HepG2 (cell line): ENCODE data around the gene GMPPB. TPM values are rescaled to one million over a fixed set of nuclear protein-coding genes. Genes with fewer than 3 reads are reported as not detected.
A peak's percentile ranks its signal among the peaks of the same experiment; 100 is the strongest.

Source experiments
- ARNTL ChIP-seq: sonication (generic); formaldehyde crosslinking; IDR thresholded peaks from 2 replicates; pipeline ENCODE4 v1.4.0; 2020; ENCODE audit warnings: mild to moderate bottlenecking, missing genetic modification reagents
- NFIC ChIP-seq: IDR thresholded peaks from 2 replicates; pipeline ENCODE4 v1.6.1; 2012; ENCODE audit warnings: mild to moderate bottlenecking, low read length, inconsistent platforms
- PLRG1 ChIP-seq: fragments of 450-650 bp; conservative IDR thresholded peaks from 2 replicates; pipeline ENCODE4 v1.6.1; 2016
- ZNF121 ChIP-seq: sonication (generic); formaldehyde crosslinking; IDR thresholded peaks from 2 replicates; pipeline ENCODE4 v1.5.0; 2020; ENCODE audit warnings: mild to moderate bottlenecking, missing genetic modification reagents
- ZNF180 ChIP-seq: sonication (generic); formaldehyde crosslinking; IDR thresholded peaks from 2 replicates; pipeline ENCODE4 v1.4.0; 2020; ENCODE audit warnings: low read depth, missing genetic modification reagents, borderline replicate concordance
- ZNF224 ChIP-seq: sonication (generic); formaldehyde crosslinking; IDR thresholded peaks from 2 replicates; pipeline ENCODE4 v1.5.0; 2020; ENCODE audit warnings: mild to moderate bottlenecking, missing genetic modification reagents
- ZNF343 ChIP-seq: sonication (generic); formaldehyde crosslinking; IDR thresholded peaks from 2 replicates; pipeline ENCODE4 v1.4.0; 2020; ENCODE audit warnings: mild to moderate bottlenecking, missing genetic modification reagents
- ZNF350 ChIP-seq: sonication (generic); formaldehyde crosslinking; IDR thresholded peaks from 2 replicates; pipeline ENCODE4 v1.4.0; 2020; ENCODE audit warnings: mild to moderate bottlenecking, low read depth, missing genetic modification reagents, borderline replicate concordance
- ZNF598 ChIP-seq: sonication (generic); formaldehyde crosslinking; IDR thresholded peaks from 2 replicates; pipeline ENCODE4 v1.5.1; 2020; ENCODE audit warnings: mild to moderate bottlenecking, missing genetic modification reagents, borderline replicate concordance
- polyA plus RNA-seq, 8 experiments: library from polyadenylated mRNA; depleted of rRNA in 3 of 8; stranded (reverse) in 7 of 8; unstranded in 1 of 8; fragments of >200 nt; fragmentation: Illumina TruSeq in 4 of 8; extraction: Trizol in 4 of 8; gene quantifications; 2 replicates each; pipeline versions ENCODE4 v1.2.1 to v1.2.3, GENCODE V29; 2011 to 2016; ENCODE audit warnings: low read depth in 4 of 8, missing spikeins in 1 of 8, mixed read lengths in 1 of 8; ENCODE audit not compliant: insufficient read depth in 1 of 8
- total RNA-seq, 5 experiments: library from RNA; depleted of rRNA; stranded (reverse); fragments of >200 nt; fragmentation: Illumina TruSeq; extraction: Trizol; gene quantifications; 2 replicates each; pipeline ENCODE4 v1.2.3, GENCODE V29; 2016; ENCODE audit warnings: low read depth in 1 of 5
- TF ChIP-seq, protein P1 (sequence below): IDR thresholded peaks from 2 replicates; pipeline ENCODE4 v1.6.1; 2016; ENCODE audit warnings: missing biosample characterization, missing genetic modification reagents, low read depth
- TF ChIP-seq, protein P2 (sequence below): sonication (generic); formaldehyde crosslinking; conservative IDR thresholded peaks from 2 replicates; pipeline ENCODE4 v1.8.0; 2022; ENCODE audit warnings: missing genetic modification reagents
- TF ChIP-seq, protein P3 (sequence below): sonication (generic); formaldehyde crosslinking; IDR thresholded peaks from 2 replicates; pipeline ENCODE4 v1.5.1; 2020; ENCODE audit warnings: missing genetic modification reagents, mild to moderate bottlenecking, borderline replicate concordance
- TF ChIP-seq, protein P4 (sequence below): sonication (generic); formaldehyde crosslinking; IDR thresholded peaks from 2 replicates; pipeline ENCODE4 v1.5.0; 2020; ENCODE audit warnings: mild to moderate bottlenecking, missing genetic modification reagents
- TF ChIP-seq, protein P5 (sequence below): sonication (generic); formaldehyde crosslinking; IDR thresholded peaks from 2 replicates; pipeline ENCODE4 v1.4.0; 2020; ENCODE audit warnings: missing genetic modification reagents, low read depth, mild to moderate bottlenecking, borderline replicate concordance

The GMPPB gene
- total and polyA plus RNA-seq, 2 of the 13 experiments (the other 11 are each of a cell fraction or from before 2014, with no cell fraction given): 6.5 to 23.1 TPM

DNA sequence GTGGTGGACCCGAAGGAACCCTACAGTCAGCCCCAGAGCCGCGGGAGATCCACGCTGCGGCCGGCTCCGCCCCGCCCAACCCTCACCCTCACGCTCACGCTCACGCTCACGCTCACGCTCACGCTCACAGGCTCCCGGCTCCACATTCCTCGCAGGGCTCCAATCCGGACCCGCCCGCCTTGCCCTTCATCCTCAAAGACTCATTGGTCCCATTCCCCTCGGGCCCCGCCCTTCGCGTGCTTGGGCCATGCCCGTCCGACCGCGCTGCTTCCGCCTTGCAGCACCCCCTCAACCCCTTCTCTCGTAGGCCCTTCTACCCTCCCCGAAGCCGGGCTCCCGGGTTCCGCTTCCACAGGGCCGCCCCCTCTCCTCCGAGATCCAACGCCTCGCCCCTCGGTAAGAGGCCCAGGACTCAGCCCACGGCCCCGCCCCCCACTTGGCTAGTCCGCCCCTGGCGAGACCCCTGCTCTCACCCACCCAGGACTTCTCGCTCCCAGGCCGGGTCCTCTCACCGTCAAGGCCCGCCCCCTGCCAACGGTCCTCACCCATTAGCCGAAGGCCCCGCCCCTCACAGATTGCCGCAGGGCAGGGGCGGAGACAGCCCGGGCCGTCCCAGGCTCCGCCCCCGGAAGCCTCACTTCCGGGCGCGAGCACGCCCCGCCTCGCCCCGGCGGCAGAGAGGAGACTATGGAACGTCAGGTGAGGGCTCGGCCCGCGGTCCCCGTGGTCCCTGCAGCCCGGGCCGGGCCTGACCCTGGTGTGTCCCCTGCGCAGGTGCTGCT is 49.8 kb downstream of the GMPPB start, which contains the start of gene APEH (continued):
- TF ChIP-seq ARNTL: 0 out of 2 replicates have a peak, but pooled peaks have one; percentile 19
- TF ChIP-seq PLRG1: no peak
- TF ChIP-seq, protein P1, sequence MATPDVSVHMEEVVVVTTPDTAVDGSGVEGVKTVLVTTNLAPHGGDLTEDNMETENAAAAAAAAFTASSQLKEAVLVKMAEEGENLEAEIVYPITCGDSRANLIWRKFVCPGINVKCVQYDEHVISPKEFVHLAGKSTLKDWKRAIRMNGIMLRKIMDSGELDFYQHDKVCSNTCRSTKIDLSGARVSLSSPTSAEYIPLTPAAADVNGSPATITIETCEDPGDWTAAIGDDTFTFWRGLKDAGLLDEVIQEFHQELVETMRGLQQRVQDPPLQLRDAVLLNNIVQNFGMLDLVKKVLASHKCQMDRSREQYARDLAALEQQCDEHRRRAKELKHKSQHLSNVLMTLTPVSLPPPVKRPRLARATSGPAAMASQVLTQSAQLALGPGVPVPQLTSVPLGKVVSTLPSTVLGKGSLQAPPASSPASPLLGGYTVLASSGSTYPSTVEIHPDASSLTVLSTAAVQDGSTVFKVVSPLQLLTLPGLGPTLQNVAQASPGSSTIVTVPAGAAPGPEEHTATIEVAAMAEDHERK (CRISPR knock-in tag): peak; percentile 79
- TF ChIP-seq, protein P2, sequence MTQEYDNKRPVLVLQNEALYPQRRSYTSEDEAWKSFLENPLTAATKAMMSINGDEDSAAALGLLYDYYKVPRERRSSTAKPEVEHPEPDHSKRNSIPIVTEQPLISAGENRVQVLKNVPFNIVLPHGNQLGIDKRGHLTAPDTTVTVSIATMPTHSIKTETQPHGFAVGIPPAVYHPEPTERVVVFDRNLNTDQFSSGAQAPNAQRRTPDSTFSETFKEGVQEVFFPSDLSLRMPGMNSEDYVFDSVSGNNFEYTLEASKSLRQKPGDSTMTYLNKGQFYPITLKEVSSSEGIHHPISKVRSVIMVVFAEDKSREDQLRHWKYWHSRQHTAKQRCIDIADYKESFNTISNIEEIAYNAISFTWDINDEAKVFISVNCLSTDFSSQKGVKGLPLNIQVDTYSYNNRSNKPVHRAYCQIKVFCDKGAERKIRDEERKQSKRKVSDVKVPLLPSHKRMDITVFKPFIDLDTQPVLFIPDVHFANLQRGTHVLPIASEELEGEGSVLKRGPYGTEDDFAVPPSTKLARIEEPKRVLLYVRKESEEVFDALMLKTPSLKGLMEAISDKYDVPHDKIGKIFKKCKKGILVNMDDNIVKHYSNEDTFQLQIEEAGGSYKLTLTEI (CRISPR knock-in tag): no peak
- TF ChIP-seq, protein P3, sequence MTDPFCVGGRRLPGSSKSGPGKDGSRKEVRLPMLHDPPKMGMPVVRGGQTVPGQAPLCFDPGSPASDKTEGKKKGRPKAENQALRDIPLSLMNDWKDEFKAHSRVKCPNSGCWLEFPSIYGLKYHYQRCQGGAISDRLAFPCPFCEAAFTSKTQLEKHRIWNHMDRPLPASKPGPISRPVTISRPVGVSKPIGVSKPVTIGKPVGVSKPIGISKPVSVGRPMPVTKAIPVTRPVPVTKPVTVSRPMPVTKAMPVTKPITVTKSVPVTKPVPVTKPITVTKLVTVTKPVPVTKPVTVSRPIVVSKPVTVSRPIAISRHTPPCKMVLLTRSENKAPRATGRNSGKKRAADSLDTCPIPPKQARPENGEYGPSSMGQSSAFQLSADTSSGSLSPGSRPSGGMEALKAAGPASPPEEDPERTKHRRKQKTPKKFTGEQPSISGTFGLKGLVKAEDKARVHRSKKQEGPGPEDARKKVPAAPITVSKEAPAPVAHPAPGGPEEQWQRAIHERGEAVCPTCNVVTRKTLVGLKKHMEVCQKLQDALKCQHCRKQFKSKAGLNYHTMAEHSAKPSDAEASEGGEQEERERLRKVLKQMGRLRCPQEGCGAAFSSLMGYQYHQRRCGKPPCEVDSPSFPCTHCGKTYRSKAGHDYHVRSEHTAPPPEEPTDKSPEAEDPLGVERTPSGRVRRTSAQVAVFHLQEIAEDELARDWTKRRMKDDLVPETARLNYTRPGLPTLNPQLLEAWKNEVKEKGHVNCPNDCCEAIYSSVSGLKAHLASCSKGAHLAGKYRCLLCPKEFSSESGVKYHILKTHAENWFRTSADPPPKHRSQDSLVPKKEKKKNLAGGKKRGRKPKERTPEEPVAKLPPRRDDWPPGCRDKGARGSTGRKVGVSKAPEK (CRISPR knock-in tag): no peak
- no peak; the same call in 1 of the 2 replicates for TF ChIP-seq ZNF350 (CRISPR knock-in tag)
- no peak for TF ChIP-seq ZNF121 (CRISPR knock-in tag)
- TF ChIP-seq, protein P4, sequence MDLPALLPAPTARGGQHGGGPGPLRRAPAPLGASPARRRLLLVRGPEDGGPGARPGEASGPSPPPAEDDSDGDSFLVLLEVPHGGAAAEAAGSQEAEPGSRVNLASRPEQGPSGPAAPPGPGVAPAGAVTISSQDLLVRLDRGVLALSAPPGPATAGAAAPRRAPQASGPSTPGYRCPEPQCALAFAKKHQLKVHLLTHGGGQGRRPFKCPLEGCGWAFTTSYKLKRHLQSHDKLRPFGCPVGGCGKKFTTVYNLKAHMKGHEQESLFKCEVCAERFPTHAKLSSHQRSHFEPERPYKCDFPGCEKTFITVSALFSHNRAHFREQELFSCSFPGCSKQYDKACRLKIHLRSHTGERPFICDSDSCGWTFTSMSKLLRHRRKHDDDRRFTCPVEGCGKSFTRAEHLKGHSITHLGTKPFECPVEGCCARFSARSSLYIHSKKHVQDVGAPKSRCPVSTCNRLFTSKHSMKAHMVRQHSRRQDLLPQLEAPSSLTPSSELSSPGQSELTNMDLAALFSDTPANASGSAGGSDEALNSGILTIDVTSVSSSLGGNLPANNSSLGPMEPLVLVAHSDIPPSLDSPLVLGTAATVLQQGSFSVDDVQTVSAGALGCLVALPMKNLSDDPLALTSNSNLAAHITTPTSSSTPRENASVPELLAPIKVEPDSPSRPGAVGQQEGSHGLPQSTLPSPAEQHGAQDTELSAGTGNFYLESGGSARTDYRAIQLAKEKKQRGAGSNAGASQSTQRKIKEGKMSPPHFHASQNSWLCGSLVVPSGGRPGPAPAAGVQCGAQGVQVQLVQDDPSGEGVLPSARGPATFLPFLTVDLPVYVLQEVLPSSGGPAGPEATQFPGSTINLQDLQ (CRISPR knock-in tag): no peak
- TF ChIP-seq NFIC: no peak
- peak; percentile 64; the same call in 1 of the 2 replicates for TF ChIP-seq ZNF598
- no peak for TF ChIP-seq ZNF343 (CRISPR knock-in tag)
- no peak for TF ChIP-seq ZNF180 (CRISPR knock-in tag)
- peak; percentile 81; the same call in 1 of the 2 replicates for TF ChIP-seq ZNF224
- TF ChIP-seq, protein P5, sequence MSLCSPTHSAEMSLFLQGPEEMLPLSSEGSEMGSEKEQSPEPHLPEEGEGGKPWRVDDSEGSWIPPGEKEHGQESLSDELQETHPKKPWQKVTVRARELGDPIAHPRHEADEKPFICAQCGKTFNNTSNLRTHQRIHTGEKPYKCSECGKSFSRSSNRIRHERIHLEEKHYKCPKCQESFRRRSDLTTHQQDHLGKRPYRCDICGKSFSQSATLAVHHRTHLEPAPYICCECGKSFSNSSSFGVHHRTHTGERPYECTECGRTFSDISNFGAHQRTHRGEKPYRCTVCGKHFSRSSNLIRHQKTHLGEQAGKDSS (CRISPR knock-in tag): no peak; the same call in none of the 2 replicates
